WTC11 (cell line): Measurements from ENCODE around the gene MAX.

ENCODE experiments used
- NFATC4 ChIP-seq: fragments of 250-450 bp; sonication (Bioruptor Pico); IDR thresholded peaks from 2 replicates; pipeline ENCODE4 v1.9.0; 2021; ENCODE audit warnings: mild to moderate bottlenecking
- USF2 ChIP-seq: sonication (generic); formaldehyde crosslinking; IDR thresholded peaks from 2 replicates; pipeline ENCODE4 v1.8.1; 2023; ENCODE audit warnings: mild to moderate bottlenecking, missing genetic modification reagents, moderate library complexity
- ZNF138 ChIP-seq: sonication (generic); formaldehyde crosslinking; conservative IDR thresholded peaks from 2 replicates; pipeline ENCODE4 v1.8.1; 2022; ENCODE audit warnings: mild to moderate bottlenecking, moderate library complexity, missing genetic modification reagents
- ZNF416 ChIP-seq: fragments of 250-450 bp; sonication (Bioruptor Pico); IDR thresholded peaks from 2 replicates; pipeline ENCODE4 v1.9.0; 2021; ENCODE audit warnings: mild to moderate bottlenecking, inconsistent platforms
- TF ChIP-seq, protein P1 (sequence below): fragments of 200-600 bp; IDR thresholded peaks from 2 replicates; pipeline ENCODE4 v1.8.0; 2022; ENCODE audit warnings: antibody characterized with exemption
- TF ChIP-seq, protein P2 (sequence below): sonication (generic); formaldehyde crosslinking; IDR thresholded peaks from 2 replicates; pipeline ENCODE4 v1.8.1; 2022; ENCODE audit warnings: low read depth, missing genetic modification reagents, borderline replicate concordance
- TF ChIP-seq, protein P3 (sequence below): sonication (generic); formaldehyde crosslinking; IDR thresholded peaks from 2 replicates; pipeline ENCODE4 v1.8.1; 2023; ENCODE audit warnings: mild to moderate bottlenecking, missing genetic modification reagents

DNA sequence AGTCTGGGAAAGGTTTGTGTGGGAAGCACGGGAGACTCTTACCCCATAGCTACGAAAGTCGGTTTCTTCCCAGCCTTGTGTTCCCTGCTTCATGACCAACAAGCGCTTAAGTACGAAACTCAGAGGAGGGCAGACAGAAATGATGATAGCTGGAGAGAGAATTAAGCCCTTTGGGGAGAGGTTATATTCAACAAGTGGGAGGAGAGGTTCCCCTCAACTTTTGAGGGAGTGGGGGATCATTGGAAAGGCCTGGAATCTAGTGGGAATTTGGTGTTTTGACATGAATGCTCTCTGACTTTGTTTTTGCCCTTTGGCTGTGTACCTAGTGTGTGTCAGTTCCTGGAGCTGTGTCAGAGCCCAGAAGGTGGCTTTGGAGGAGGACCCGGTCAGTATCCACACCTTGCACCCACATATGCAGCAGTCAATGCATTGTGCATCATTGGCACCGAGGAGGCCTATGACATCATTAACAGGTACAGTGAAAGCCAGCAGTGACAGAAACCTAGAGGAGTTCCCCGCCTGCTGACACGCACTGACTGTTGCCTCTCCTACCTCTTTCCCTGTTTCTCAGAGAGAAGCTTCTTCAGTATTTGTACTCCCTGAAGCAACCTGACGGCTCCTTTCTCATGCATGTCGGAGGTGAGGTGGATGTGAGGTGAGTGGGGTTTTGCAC, 75.1 kb downstream of the MAX start:
- TF ChIP-seq, protein P1, sequence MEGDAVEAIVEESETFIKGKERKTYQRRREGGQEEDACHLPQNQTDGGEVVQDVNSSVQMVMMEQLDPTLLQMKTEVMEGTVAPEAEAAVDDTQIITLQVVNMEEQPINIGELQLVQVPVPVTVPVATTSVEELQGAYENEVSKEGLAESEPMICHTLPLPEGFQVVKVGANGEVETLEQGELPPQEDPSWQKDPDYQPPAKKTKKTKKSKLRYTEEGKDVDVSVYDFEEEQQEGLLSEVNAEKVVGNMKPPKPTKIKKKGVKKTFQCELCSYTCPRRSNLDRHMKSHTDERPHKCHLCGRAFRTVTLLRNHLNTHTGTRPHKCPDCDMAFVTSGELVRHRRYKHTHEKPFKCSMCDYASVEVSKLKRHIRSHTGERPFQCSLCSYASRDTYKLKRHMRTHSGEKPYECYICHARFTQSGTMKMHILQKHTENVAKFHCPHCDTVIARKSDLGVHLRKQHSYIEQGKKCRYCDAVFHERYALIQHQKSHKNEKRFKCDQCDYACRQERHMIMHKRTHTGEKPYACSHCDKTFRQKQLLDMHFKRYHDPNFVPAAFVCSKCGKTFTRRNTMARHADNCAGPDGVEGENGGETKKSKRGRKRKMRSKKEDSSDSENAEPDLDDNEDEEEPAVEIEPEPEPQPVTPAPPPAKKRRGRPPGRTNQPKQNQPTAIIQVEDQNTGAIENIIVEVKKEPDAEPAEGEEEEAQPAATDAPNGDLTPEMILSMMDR = no peak
- TF ChIP-seq ZNF416 (no peak), USF2 (no peak), ZNF138 (CRISPR knock-in tag) (no peak), NFATC4 (no peak)
- TF ChIP-seq, protein P2, sequence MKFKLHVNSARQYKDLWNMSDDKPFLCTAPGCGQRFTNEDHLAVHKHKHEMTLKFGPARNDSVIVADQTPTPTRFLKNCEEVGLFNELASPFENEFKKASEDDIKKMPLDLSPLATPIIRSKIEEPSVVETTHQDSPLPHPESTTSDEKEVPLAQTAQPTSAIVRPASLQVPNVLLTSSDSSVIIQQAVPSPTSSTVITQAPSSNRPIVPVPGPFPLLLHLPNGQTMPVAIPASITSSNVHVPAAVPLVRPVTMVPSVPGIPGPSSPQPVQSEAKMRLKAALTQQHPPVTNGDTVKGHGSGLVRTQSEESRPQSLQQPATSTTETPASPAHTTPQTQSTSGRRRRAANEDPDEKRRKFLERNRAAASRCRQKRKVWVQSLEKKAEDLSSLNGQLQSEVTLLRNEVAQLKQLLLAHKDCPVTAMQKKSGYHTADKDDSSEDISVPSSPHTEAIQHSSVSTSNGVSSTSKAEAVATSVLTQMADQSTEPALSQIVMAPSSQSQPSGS (CRISPR knock-in tag) = no peak
- TF ChIP-seq, protein P3, sequence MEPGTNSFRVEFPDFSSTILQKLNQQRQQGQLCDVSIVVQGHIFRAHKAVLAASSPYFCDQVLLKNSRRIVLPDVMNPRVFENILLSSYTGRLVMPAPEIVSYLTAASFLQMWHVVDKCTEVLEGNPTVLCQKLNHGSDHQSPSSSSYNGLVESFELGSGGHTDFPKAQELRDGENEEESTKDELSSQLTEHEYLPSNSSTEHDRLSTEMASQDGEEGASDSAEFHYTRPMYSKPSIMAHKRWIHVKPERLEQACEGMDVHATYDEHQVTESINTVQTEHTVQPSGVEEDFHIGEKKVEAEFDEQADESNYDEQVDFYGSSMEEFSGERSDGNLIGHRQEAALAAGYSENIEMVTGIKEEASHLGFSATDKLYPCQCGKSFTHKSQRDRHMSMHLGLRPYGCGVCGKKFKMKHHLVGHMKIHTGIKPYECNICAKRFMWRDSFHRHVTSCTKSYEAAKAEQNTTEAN (CRISPR knock-in tag) = no peak
